Muscle of leg (tissue), 16 donors: Measurements from ENCODE around the gene GRIN1. TPM values are rescaled to one million over a fixed set of nuclear protein-coding genes. Genes with fewer than 3 reads are reported as not detected.

Experiments used
- DNase-seq: peaks from one replicate; pipeline ENCODE4 v3.0.0; 2013
- H3K27ac ChIP-seq: one replicate; pipeline ENCODE4 v1.5.1; 2013; ENCODE audit warnings: mild to moderate bottlenecking, low read length, control low read depth
- H3K27me3 ChIP-seq: one replicate; pipeline ENCODE4 v1.6.1; 2013; ENCODE audit warnings: low read length; ENCODE audit not compliant: control insufficient read depth, insufficient read depth
- H3K36me3 ChIP-seq: one replicate; pipeline ENCODE4 v1.6.1; 2013; ENCODE audit warnings: low read length; ENCODE audit not compliant: control insufficient read depth, insufficient read depth
- H3K4me1 ChIP-seq: one replicate; pipeline ENCODE4 v1.6.1; 2013; ENCODE audit warnings: low read length; ENCODE audit not compliant: control insufficient read depth, insufficient read depth
- H3K4me3 ChIP-seq: one replicate; pipeline ENCODE4 v1.5.1; 2013; ENCODE audit warnings: low read length, control low read depth
- H3K9me3 ChIP-seq: replicated peaks from 2 replicates; pipeline ENCODE4 v1.6.1; 2013; ENCODE audit warnings: low read depth, low read length; ENCODE audit not compliant: control insufficient read depth
- WGBS: methylation state at CpG from one replicate; pipeline ENCODE4 v1.1.5; 2013; ENCODE audit warnings: missing lambda C conversion rate; ENCODE audit not compliant: insufficient coverage; 5-methylcytosine and 5-hydroxymethylcytosine counted together
- long read RNA-seq, 11 donors: transcript quantifications; one replicate each; lab custom pipeline, GENCODE V29; 2026
- polyA plus RNA-seq, 8 donors: library from polyadenylated mRNA; unstranded; fragments of 120-200 nt; gene quantifications; one replicate each; pipeline versions ENCODE4 v1.2.1 to v1.2.3, GENCODE V29; 2013; ENCODE audit warnings: inconsistent platforms in 1 of 8, low replicate concordance in 1 of 8; ENCODE audit not compliant: insufficient read length in 8 of 8, insufficient read depth in 1 of 8
- total RNA-seq: library from RNA; stranded (reverse); fragments of 120-200 nt; gene quantifications from one replicate; pipeline ENCODE4 v1.2.4, GENCODE V29; 2013

The GRIN1 gene
- total RNA-seq = not detected
- under 1 TPM in 4 of 8 donors, not detected in 4; 0.07 to 0.17 (median 0.11) TPM for polyA plus RNA-seq
- long read RNA-seq, donor 1 = 0 reads
- long read RNA-seq, donor 2 = 0 reads
- long read RNA-seq, donor 3 = 0 reads
- long read RNA-seq, donor 4 = 0 reads
- long read RNA-seq, donor 5 = 0 reads
- long read RNA-seq, donor 6 = 0 reads
- long read RNA-seq, donor 7 = 0 reads
- long read RNA-seq, donor 8 = 0 reads
- long read RNA-seq, donor 9 = 0 reads
- long read RNA-seq, donor 10 = 0 reads
- long read RNA-seq, donor 11 = 0 reads

- 4% methylated on average over 104 of the region's 104 CpGs for WGBS
- H3K4me3 ChIP-seq = no peak within 1 kb of the TSS
- no peaks in the 10 kb centered on the region for H3K9me3 ChIP-seq
- peaks cover 76% of the 10 kb centered on the region for H3K27me3 ChIP-seq
- peak; percentile 62 for DNase-seq
- no peaks in the 10 kb centered on the region for H3K36me3 ChIP-seq
- H3K27ac ChIP-seq = no peak within 1 kb of the TSS
- peaks cover 22% of the 10 kb centered on the region for H3K4me1 ChIP-seq
These were observed at the start of gene GRIN1 for GRCh38 chr9:137138722-137139467. Gene GRIN1, plus strand, starts transcription at chr9:137139154. Its CDS starts 333 bp downstream, at chr9:137139487.

DNA sequence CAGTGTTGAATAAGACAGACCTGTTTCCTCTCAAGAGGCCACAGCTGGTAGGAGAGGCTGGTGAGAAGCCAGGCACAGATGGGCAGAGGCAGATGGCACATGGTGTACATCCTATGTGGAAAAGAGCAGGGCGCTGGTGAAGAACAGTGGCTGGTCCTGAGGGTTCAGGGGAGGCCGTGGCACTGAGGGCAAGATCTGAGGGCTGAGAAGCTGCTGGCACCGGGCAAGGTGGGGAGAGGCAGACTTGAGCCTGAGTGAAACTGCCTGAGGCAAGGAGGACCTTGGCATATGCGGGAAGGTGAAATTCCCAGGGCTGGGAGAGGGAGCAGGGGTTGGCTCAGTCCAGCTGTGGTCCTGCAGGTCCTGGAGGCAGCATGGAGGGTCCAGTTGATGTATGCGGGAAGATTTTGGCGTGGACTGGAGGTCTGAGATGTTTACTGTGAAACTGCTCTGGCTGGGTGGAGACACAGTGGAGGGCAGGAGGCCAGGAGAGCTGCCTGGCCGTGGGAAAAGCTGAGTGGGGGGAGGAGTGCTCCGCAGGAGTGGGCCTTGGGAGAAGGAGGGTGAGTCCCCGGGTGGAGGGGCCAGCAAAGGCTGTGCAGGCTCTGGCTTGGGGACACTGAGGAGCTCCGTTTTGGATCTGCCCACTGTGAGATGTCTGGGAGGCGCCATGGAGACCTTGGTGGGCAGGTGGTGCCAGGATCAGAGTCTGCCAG, 49.6 kb upstream of the GRIN1 start:
- H3K4me1 ChIP-seq = peaks cover 16% of the 10 kb centered on the region
- H3K27ac ChIP-seq = no peak overlapping the region
- no peak overlapping the region for H3K4me3 ChIP-seq
- DNase-seq = no peak
- no peaks in the 10 kb centered on the region for H3K27me3 ChIP-seq
- peaks cover 40% of the 10 kb centered on the region for H3K36me3 ChIP-seq
- WGBS = 77% methylated on average over 11 of the region's 11 CpGs
- no peaks in the 10 kb centered on the region for H3K9me3 ChIP-seq

DNA sequence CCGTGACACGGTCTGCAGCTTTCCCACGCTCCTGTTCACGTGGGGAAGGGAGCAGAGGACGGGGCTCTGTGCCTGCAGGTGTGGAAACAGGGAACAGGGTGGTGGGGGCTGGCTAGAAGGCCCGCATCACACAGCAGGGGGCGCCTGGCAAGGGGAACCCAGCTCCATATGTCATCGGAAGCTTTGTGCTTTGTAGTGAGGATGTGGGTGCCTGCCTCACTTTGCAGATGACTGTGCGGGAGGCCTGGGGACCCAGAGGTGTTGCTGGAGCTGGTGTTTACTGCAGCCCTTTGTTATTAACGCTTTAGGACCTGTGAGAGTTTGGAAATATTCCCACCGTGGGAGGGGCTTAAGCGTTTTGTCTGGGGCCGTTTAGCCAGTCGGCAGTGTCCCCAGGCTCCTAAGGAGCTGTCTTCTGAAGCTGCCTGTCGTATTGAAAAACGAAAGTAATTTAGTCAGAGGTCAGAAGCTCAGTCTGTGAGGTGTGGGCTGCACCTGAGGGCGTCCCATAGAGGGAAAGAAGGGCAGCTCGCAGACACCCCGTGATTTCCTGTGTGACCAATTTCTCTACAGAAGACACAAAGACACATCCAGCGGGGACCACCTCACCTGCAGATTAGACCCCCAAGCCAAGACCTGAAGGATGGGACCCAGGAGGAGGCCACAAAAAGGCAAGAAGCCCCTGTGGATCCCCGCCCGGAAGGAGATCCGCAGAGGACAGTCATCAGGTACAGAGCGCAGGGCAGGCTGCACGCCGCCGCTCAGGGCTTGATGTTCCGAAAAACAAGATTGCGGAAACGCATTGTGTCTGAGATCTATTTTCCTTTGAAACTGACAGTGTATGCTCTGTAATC, 43.1 kb upstream of the GRIN1 start:
- no peak for DNase-seq
- no peaks in the 10 kb centered on the region for H3K4me1 ChIP-seq
- 77% methylated on average over 26 of the region's 30 CpGs for WGBS
- no peaks in the 10 kb centered on the region for H3K9me3 ChIP-seq
- H3K4me3 ChIP-seq = no peak overlapping the region
- no peak overlapping the region for H3K27ac ChIP-seq
- peaks cover 78% of the 10 kb centered on the region for H3K36me3 ChIP-seq
- H3K27me3 ChIP-seq = no peaks in the 10 kb centered on the region

DNA sequence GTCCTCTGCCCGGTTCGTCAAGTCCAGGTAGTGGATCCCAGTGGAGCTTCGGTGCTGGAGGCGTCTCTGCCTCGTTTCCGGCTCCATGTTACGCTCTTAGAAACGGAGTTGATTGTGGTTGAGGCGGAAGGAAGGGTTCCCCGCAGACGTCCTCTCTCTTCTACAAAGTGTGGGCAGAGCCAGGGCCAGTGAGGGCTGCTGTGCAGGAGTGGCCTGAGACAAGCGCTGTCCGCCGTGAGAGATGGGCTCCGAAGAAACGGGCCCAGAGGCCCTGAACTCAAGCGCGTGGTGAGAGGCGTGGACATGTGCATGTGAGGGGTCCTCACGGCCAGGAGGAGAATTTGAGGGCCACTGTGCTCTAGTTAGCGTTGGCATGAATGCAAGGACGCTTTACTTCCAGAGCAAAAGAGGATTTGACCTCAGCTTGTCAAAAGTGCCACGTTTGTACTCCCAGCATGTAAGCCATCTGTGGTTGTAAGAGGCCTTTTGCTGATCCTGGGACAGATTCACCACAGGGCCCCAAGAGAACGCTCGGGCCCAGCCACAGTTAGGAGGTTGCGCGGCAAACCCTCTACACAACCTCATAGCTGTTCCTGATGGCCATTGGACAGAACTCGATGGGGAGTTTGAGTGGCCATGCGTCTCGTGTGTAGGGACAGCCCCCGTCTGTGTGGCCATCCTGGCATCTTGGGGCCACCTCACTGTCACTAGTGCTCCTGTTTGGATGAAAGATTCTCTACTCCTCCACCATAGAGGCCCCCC, 42.0 kb upstream of the GRIN1 start:
- H3K27ac ChIP-seq = no peak overlapping the region
- peaks cover 80% of the 10 kb centered on the region for H3K36me3 ChIP-seq
- no peaks in the 10 kb centered on the region for H3K27me3 ChIP-seq
- H3K4me3 ChIP-seq = no peak overlapping the region
- H3K9me3 ChIP-seq = no peaks in the 10 kb centered on the region
- no peaks in the 10 kb centered on the region for H3K4me1 ChIP-seq
- 95% methylated on average over 24 of the region's 31 CpGs for WGBS
- DNase-seq = no peak

DNA sequence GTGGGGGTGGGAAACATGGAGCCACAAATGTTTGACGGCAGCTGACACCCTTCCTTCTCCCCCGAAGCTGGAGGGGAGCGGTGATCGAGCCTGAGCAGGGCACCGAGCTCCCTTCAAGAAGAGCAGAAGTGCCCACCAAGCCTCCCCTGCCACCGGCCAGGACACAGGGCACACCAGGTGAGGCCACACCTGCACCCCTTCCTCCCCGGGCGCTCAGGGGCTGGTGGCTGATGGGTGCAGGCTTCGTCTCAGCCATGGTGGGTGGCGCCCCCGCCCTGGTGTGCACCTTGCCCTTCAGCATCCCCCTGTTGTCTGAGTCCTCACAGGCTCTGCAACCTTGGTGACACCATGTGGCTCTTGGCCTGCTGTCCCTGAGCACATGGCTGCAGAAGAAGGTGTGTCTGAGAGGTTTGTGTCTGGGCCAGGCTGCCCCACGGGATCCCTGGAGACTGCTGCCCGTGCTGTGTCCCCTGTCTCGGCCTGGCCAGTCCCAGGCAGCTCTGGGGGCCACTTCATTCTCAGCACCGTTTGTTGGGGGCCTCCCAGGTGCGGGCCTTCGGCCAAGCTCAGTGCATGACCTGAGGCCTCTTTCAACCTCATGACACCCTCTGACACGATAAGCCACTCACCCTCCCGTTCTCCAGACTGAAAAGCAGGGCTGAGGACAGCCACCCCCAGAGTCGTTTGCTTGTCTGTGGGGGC, 41.0 kb upstream of the GRIN1 start:
- no peak for DNase-seq
- peaks cover 80% of the 10 kb centered on the region for H3K36me3 ChIP-seq
- H3K9me3 ChIP-seq = no peaks in the 10 kb centered on the region
- no peaks in the 10 kb centered on the region for H3K27me3 ChIP-seq
- no peak overlapping the region for H3K27ac ChIP-seq
- no peaks in the 10 kb centered on the region for H3K4me1 ChIP-seq
- no peak overlapping the region for H3K4me3 ChIP-seq
- 96% methylated on average over 17 of the region's 20 CpGs for WGBS

DNA sequence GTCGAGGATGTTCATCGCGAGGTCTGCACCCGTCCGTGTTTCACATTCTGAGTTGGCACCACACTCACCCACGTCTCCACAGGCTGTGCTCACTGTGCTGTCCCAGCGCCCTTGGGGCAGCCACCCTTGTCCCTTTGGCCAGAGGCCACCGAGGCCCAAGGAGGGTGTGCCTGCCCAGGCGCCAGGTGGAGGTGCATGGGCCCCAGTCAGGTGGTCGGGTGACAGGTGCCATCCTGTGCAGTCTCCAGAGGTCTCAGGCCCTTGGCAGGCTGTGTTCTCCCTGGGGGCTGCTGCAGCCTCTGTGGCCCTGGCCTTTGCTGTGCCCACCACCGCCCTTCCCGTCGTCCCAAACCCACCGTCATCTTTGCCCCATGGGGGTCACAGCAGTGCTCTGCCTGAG, 39.7 kb upstream of the GRIN1 start:
- Histone ChIP-seq H3K4me3 (no peak overlapping the region), H3K9me3 (no peaks in the 10 kb centered on the region), H3K27me3 (no peaks in the 10 kb centered on the region), H3K4me1 (no peaks in the 10 kb centered on the region), H3K27ac (no peak overlapping the region), H3K36me3 (peaks cover 88% of the 10 kb centered on the region)
- WGBS = 86% methylated on average over 10 of the region's 14 CpGs
- no peak for DNase-seq

DNA sequence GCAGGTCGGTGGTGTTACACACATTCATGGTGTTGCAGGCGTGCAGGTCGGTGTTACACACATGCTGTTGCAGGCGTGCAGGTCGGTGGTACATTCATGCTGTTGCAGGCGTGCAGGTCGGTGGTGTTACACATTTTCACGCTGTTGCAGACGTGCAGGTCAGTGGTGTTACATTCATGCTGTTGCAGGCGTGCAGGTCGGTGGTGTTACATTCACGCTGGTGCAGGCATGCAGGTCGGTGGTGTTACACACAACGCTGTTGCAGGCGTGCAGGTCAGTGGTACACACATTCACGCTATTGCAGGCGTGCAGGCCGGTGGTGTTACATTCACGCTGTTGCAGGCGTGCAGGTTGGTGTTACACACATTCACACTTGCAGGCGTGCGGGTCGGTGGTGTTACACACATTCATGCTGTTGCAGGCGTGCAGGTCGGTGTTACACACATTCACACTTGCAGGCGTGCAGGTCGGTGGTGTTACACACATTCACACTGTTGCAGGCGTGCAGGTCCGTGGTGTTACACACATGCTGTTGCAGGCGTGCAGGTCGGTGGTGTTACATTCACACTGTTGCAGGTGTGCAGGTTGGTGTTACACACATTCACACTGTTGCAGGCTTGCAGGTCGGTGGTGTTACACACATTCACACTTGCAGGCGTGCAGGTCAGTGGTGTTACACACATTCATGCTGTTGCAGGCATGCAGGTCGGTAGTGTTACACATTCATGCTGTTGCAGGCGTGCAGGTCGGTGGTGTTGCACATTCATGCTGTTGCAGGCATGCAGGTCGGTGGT, 35.6 kb upstream of the GRIN1 start:
- H3K36me3 ChIP-seq = peaks cover 93% of the 10 kb centered on the region
- H3K9me3 ChIP-seq = no peaks in the 10 kb centered on the region
- no peak for DNase-seq
- no peaks in the 10 kb centered on the region for H3K27me3 ChIP-seq
- no peak overlapping the region for H3K27ac ChIP-seq
- 94% methylated on average over 33 of the region's 37 CpGs for WGBS
- H3K4me1 ChIP-seq = no peaks in the 10 kb centered on the region
- no peak overlapping the region for H3K4me3 ChIP-seq

DNA sequence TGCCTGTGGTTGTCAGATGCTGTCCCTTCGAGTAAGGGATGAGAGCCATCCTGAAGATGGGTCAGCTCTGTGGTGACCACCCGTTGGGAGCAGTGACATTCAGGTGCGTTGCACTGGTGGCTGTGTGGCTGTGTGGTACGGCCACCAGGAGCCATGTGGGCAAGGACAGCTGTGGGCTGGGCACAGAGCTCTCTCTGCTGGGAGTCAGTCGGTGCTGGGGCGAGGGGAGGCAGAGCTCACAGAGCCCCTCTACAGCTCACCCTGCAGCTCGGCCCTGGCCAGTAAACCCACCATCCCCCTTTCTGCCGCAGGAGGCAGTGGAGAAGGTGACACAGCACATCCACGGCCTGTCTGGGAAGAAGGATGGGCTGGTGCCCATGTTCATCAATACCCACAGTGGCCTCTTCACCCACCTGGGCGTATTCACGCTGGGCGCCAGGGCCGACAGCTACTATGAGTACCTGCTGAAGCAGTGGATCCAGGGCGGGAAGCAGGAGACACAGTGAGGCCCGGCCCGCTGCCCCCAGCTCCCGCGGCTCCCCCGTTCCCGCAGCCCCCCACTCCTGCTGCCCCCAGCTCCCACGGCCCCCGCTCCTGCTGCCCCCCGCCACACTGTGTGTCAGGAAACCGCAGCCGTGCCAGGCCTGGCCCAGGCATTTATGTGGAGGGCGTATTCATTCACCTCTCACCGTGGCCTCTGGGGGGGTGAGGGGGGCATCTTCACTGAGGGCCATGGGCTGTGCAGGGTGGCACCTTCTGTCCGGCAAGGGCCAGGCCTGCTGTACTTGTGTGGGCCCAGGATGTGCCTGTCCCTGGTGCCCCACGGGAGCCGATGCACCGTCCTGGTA, 32.9 kb upstream of the GRIN1 start:
- WGBS = 90% methylated on average over 20 of the region's 31 CpGs
- Histone ChIP-seq H3K27me3 (no peaks in the 10 kb centered on the region), H3K4me1 (no peaks in the 10 kb centered on the region), H3K4me3 (no peak overlapping the region), H3K27ac (no peak overlapping the region), H3K9me3 (no peaks in the 10 kb centered on the region), H3K36me3 (peaks cover 89% of the 10 kb centered on the region)
- no peak for DNase-seq
